GM06990 (cell line): ENCODE measurements around the gene CFAP61.

Experiments used
- DNase-seq: peaks from one replicate; pipeline ENCODE4 v3.0.0-alpha.2; 2011; ENCODE audit not compliant: insufficient read length; ENCODE audit errors: extremely low read depth
- H3K27me3 ChIP-seq: replicated peaks from 2 replicates; pipeline ENCODE4 v1.6.0; 2011; ENCODE audit warnings: low read length; ENCODE audit not compliant: control insufficient read depth, insufficient read depth
- H3K36me3 ChIP-seq: 2 replicates; pipeline ENCODE4 v1.5.1; 2011; ENCODE audit warnings: low read length; ENCODE audit not compliant: control insufficient read depth, insufficient read depth
- H3K4me3 ChIP-seq: replicated peaks from 2 replicates; pipeline ENCODE4 v1.5.1; 2011; ENCODE audit warnings: low read depth, mild to moderate bottlenecking, control low read depth, low read length
- TF ChIP-seq, protein P1 (sequence below): IDR thresholded peaks from 2 replicates; pipeline ENCODE4 v1.5.1; 2011; ENCODE audit warnings: low read length, control low read depth, mild to moderate bottlenecking, inconsistent platforms; ENCODE audit not compliant: insufficient read depth, poor library complexity, severe bottlenecking

Gene CFAP61

DNA sequence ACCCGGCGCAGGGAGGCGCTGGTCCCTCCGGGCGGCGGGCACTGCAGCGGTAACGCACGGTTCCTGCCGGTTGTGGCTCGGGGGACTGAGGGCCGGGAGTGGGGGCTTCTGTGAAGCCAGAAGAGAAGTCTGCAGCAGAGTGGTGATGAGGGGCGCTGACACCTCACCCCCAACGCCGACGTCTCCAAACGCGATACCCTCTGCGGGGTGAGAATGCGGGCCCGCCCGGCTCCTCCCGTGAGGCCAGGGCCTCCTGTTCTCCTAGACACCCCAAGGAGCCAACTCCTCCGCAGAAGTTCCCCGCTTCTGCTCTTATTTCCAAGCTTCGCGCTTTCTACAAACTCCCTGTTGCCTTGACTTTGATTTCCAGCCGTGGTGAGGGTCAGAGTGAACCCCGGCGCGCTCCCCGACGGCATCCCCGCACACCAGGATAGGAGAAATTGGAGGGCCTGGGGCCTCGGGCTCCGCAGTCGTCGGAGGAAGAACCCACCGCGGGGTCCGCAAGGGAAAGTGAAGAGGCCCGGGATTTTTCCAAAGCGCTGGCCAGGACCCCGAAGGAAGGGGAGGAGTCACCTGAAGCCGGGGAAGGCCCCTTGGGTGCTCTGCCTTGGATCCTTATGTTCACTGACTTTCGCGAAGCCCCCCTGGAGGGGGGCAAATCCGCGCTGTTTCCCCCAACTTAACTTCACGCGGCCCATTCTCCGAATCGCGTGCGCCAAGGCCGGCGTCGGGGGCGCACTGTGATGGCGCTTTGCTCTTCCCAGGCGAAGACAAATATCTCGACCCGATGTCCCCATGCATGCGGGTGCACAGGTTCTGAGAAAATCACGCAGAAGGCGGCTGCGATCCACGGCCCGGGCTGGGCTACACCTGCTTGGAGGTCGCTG is 312.5 kb downstream of the CFAP61 start:
- H3K27me3 ChIP-seq, result peaks cover 2% of the 10 kb centered on the region

GRCh38 chr20:20365480-20366161 is 313.3 kb downstream of the CFAP61 start:
- no peak overlapping the region for H3K4me3 ChIP-seq
- TF ChIP-seq, protein P1, sequence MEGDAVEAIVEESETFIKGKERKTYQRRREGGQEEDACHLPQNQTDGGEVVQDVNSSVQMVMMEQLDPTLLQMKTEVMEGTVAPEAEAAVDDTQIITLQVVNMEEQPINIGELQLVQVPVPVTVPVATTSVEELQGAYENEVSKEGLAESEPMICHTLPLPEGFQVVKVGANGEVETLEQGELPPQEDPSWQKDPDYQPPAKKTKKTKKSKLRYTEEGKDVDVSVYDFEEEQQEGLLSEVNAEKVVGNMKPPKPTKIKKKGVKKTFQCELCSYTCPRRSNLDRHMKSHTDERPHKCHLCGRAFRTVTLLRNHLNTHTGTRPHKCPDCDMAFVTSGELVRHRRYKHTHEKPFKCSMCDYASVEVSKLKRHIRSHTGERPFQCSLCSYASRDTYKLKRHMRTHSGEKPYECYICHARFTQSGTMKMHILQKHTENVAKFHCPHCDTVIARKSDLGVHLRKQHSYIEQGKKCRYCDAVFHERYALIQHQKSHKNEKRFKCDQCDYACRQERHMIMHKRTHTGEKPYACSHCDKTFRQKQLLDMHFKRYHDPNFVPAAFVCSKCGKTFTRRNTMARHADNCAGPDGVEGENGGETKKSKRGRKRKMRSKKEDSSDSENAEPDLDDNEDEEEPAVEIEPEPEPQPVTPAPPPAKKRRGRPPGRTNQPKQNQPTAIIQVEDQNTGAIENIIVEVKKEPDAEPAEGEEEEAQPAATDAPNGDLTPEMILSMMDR, result no peak

More for the DNA sequence above, 312.5 kb downstream of the CFAP61 start:
- no peak for DNase-seq
- H3K36me3 ChIP-seq, result no peaks in the 10 kb centered on the region
- TF ChIP-seq, protein P1, result no peak
- H3K4me3 ChIP-seq, result no peak overlapping the region

GRCh38 chr20:20366551-20366875 is 314.2 kb downstream of the CFAP61 start:
- no peaks in the 10 kb centered on the region for H3K36me3 ChIP-seq
- H3K4me3 ChIP-seq, result no peak overlapping the region
- no peak for DNase-seq
- peaks cover under 1% of the 10 kb centered on the region for H3K27me3 ChIP-seq
- TF ChIP-seq, protein P1, result no peak

More at GRCh38 chr20:20365480-20366161, 313.3 kb downstream of the CFAP61 start:
- no peaks in the 10 kb centered on the region for H3K36me3 ChIP-seq
- H3K27me3 ChIP-seq, result peaks cover 2% of the 10 kb centered on the region
- peak; percentile 26 for DNase-seq

DNA sequence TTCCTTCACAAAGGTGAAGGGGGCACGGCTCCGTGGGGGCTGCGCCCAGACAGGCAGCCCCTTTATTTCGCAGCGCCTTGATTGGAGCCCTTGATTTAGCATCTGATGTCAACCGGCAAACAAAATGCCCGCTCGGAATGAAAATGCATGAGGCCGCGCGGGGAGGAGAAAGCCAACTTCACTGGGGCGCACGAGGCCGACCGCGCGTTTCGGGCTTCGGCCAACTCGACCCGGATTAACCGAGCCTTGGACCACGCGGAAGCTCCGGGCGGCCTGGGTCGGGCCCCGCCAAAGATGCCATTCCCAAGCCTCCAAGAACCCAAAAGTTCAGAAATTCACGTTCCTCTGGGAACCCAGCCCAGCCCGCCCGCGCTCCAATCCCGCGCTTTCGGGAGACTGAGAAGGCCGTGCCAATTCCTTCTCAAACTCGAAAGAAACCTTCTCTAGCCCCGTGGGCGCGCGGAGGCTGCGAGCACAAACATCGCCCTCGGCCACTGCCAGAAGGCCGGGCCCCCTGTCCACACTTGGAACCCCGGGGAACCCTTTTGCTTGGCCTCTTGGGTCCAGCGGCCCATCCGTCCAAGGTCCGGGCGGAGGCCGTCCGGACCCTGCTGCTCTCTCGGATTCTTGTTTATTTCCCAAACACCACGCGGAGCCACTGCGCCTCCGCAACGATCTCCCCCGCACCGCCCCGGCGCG is 314.7 kb downstream of the CFAP61 start:
- DNase-seq, result peak; percentile 28
- TF ChIP-seq, protein P1, result no peak
- H3K27me3 ChIP-seq, result no peaks in the 10 kb centered on the region; the same call in none of the 2 replicates
- H3K36me3 ChIP-seq, result no peaks in the 10 kb centered on the region
- no peak overlapping the region for H3K4me3 ChIP-seq

- Histone ChIP-seq H3K4me3 (peak within 1 kb of the TSS; percentile 14), H3K36me3 (no peaks in the 10 kb centered on the region), H3K27me3 (peaks cover under 1% of the 10 kb centered on the region)
- peak; percentile 37 for DNase-seq
- TF ChIP-seq, protein P1, result no peak
Observed at GRCh38 chr20:20367575-20368417, 315.5 kb downstream of the CFAP61 start, which contains the start of gene INSM1. Gene INSM1 (plus strand): TSS chr20:20368104. CDS start chr20:20368268, 164 bp downstream.
